AG09309 (cell line): Measurements from ENCODE around the gene ARHGAP25.
A peak's percentile ranks its signal among the peaks of the same experiment; 100 is the strongest.

Experiments used
- DNase-seq: peaks from one replicate; pipeline ENCODE4 v3.0.0-alpha.2; 2010; ENCODE audit warnings: low read depth
- H3K4me3 ChIP-seq: 2 replicates; pipeline ENCODE4 v1.5.1; 2011; ENCODE audit warnings: mild to moderate bottlenecking, low read depth, low read length, moderate library complexity; ENCODE audit not compliant: control insufficient read depth
- CTCF ChIP-seq: IDR thresholded peaks from 2 replicates; pipeline ENCODE4 v1.5.1; 2011; ENCODE audit warnings: mild to moderate bottlenecking, low read depth, low read length, inconsistent platforms; ENCODE audit not compliant: insufficient read depth, control insufficient read depth; ENCODE audit errors: missing control alignments

The ARHGAP25 gene

GRCh38 chr2:68741805-68742306 lies 7.2 kb downstream of the ARHGAP25 start:
- no peak for DNase-seq
- H3K4me3 ChIP-seq: no peak overlapping the region
- no peak for TF ChIP-seq CTCF

GRCh38 chr2:68742626-68743415 lies 8.2 kb downstream of the ARHGAP25 start:
- H3K4me3 ChIP-seq: no peak overlapping the region
- no peak for DNase-seq
- no peak for TF ChIP-seq CTCF

- TF ChIP-seq CTCF: no peak
- no peak for DNase-seq
- H3K4me3 ChIP-seq: no peak overlapping the region
Measured at GRCh38 chr2:68743531-68743930, 8.9 kb downstream of the ARHGAP25 start.

- no peak for DNase-seq
- peak; percentile 14 for TF ChIP-seq CTCF
- H3K4me3 ChIP-seq: no peak overlapping the region
Measured at GRCh38 chr2:68744366-68744912, 9.8 kb downstream of the ARHGAP25 start.

GRCh38 chr2:68745006-68745405 lies 10.4 kb downstream of the ARHGAP25 start:
- TF ChIP-seq CTCF: no peak
- H3K4me3 ChIP-seq: no peak overlapping the region
- DNase-seq: no peak

GRCh38 chr2:68746408-68746807 lies 11.8 kb downstream of the ARHGAP25 start:
- no peak for DNase-seq

More at GRCh38 chr2:68746408-68746807, 11.8 kb downstream of the ARHGAP25 start:
- TF ChIP-seq CTCF: no peak
- H3K4me3 ChIP-seq: no peak overlapping the region
